ENCODE measurements around the gene DIS3L2.

- no peak for TF ChIP-seq CTCF (IDR thresholded peaks at IDR 0.05 in 4 of 5, conservative IDR thresholded peaks at IDR 0.05 in 1 of 5)
- no peak for TF ChIP-seq POLR2A (IDR thresholded peaks at IDR 0.05)
These were observed 400.1 kb downstream of the DIS3L2 start for GRCh38 chr2:232361646-232362045.

All from gastrocnemius medialis (tissue), 4 donors.